ENCODE measurements around the gene ATP13A4.

Gene ATP13A4

DNA sequence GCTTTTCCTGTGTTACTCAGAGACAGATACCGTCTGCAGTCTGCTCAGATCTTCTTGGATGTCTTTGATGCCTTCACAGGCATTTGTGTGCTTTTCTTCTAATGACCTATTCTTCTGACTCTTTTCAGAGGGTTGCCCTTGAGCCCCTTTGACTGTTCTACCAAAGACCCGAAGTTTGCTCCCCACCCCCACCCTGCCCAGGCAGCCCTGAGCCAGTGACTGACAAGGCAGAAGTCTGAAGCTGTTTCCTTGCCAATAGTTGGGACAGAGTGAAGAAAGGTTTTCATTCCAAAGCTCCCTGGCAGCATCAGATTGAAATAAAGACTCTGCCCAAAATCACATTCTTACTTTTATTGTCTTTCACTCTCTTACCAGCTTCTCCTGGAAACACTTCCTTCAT is 167.1 kb downstream of the ATP13A4 start:
- no peak for DNase-seq

DNA sequence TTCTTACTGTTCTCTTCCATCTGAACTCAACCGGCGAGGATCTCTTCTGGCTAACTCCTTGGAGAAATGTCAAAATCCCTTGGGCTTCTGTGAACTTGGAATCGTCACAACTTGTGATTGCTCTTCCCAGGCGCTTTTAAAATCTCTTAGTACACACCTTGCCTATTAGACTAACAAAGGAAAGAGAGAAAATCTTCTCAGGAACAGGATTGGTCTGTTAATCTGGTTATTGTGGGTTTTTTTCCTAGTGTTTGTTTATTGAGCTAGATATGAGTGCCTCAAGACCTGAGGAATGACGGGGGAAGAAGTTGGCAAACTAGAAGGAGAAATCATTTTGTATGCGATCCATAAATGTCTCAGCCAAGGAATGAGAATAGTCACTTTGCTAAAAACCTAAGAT is 176.0 kb downstream of the ATP13A4 start, which contains the start of gene ATP13A5:
Gene ATP13A5, minus strand, starts transcription at position 48 of the 400 bp plus-strand sequence. Its CDS starts 28 bp downstream, at position 20.
- DNase-seq, result no peak

DNA sequence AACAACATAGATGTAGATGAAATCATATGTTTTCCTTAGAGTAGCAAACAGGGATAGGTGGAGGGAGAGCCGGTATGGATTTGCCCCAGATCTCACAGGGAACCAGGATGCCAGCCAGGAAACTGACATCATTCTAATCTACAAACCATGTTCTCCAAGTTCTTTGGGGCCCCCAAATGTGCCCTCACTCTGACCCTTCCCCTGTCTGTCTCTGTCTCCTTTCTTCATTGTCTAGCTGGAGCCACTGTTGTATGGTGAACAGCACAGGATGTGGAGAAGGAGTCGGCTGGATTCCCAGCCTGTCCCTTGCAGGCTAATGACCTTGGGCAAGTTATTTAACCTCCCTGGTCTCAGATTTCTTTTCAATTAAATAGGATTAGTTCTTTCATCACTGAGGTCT is 177.1 kb downstream of the ATP13A4 start:
- no peak for DNase-seq

DNA sequence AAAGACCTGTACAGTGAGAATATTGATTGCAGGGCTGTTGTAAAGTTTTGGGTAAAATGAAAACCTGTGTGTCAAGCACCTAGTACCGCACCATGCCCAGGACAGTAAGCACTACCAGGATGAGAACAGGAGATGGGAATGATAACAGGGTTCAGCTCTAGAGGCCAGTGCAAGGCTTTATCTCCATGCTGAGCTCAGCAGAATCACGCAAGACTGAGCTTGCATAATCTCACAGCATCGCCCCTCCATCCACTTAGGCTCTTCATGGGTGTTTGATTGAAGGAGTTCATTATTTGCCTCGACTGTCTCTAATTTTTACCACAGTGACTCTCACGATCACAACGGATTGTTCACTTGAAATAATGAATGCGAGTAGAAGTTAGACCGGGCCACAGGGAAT is 179.1 kb downstream of the ATP13A4 start:
- DNase-seq, result no peak

DNA sequence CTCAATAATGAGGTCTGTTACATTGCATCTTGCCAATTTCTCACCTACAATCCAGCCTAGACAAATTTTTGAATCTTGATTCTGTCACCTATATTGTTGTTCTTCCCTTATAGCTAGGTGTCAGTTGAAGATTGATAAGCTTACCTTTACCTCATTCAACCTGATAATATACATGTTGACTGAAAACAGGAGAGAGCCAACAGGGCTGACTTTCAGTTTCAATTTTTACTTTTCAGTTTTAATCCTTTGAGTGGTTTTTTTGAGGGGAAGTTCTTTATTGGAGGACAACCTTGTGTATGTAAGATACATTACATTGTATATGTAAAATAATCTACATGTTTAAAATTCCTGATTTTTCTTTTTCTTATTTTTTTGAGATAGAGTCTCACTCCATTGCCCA is 181.9 kb downstream of the ATP13A4 start:
- no peak for DNase-seq

DNA sequence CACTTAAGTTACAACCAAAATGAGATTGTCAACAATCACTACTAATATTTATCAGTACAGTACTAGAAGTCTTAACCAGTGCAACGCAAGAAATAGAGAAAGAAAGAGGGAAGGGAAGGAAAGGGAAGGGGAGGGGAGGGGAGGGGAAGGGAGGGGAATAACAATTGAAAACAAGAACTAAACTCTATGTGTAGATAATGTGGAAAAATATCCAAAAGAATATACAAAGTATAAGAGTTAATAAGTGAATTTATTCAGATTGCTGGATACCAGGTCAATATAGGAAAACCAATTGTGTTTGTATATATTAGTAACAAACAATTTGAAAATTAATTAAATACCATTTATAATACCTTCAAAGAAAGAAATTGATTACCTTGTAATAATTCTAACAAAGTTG is 186.8 kb downstream of the ATP13A4 start:
- DNase-seq, result no peak

DNA sequence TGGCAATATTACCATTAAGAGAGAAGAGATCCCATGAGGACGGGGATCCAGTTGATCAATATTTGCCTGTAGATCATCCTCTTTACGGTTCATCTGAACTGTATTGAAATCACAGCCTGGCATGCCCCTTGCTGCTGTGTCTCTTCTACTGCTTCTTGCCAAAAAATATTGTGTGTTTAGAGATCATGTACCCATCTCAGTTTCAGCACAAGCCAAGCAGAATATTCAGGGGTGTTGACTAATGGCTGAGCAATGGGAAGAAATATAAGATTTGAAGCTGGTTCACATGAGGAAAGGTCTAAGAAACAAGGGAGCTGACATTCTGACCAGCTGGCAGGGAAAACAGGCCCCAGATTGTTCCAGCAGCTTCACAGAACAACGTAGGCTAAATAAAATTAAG is 197.4 kb downstream of the ATP13A4 start:
- DNase-seq, result no peak

DNA sequence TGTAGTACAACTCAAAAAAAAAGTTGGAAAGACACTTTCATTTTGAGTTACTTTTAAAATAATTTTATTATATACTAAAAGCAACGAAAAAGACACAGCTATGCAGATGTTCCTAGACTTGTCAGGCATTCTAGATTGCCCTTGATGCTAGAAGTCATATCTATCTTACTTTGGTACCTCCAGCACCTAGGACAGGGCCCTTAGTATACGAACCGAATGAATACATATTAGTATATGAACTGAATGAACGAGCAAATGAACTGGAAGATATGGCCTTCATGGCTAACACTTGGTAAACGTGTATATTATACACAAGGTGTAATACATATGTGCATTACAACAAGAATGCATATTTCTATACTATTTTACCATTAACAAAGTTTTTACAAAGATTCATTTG is 200.3 kb downstream of the ATP13A4 start:
- DNase-seq, result no peak
